ENCODE data around the gene PRICKLE4. TPM values are rescaled to one million over a fixed set of nuclear protein-coding genes. Genes with fewer than 3 reads are reported as not detected.

PRICKLE4 gene
- total RNA-seq, 1 experiment from 2014 or later = 2.9 TPM

DNA sequence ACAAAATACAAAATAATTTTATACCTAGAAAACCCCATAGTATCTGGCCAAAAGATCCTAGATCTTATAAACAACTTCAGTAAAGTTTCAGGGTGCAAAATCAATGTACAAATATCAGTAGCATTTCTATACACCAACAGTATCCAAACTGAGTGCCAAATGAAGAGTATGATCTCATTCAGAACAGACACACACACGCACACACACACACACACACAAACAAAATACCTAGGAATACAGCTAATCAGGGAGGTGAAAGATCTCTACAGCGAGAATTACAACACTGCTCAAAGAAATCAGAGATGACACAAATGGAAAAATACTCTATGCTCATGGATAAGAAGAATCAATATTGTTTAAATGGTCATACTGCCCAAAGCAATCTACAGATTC is 56.1 kb downstream of the PRICKLE4 start:
- Histone ChIP-seq H3K4me1 (ENCODE audit: control insufficient read depth in 1 of 2, insufficient read depth in 2 of 2, low read length in 2 of 2) (no peaks in the 10 kb centered on the region), H3K79me2 (ENCODE audit: insufficient read depth, low read length) (no peaks in the 10 kb centered on the region), H4K20me1 (ENCODE audit: insufficient read depth) (no peaks in the 10 kb centered on the region), H3K36me3 (ENCODE audit: control insufficient read depth in 1 of 2, insufficient read depth in 2 of 2, low read length in 2 of 2) (no peaks in the 10 kb centered on the region), H3K4me3 (replicated peaks in 1 of 2; ENCODE audit: low read depth in 1 of 2, low read length in 2 of 2) (no peak overlapping the region), H3K27ac (ENCODE audit: low read depth, low read length) (no peak overlapping the region), H3K4me2 (ENCODE audit: low read length) (no peak overlapping the region), H2AFZ (ENCODE audit: low read depth, low read length, poor library complexity, severe bottlenecking) (no peak overlapping the region), H3K27me3 (ENCODE audit: insufficient read depth, low read length) (no peaks in the 10 kb centered on the region), H3K9me2 (ENCODE audit: insufficient read depth) (peaks cover 4% of the 10 kb centered on the region; the same call in 1 of the 2 replicates), H3K9ac (ENCODE audit: low read length) (no peak overlapping the region), H3K9me3 (ENCODE audit: control insufficient read depth in 1 of 2, insufficient read depth in 1 of 2, low read depth in 1 of 2, low read length in 2 of 2) (no peaks in the 10 kb centered on the region)
- intact Hi-C loops (cut with micrococcal nuclease) = no loop called here
- TF ChIP-seq JUND (IDR thresholded peaks at IDR 0.05) = no peak
- TF ChIP-seq SIN3A (IDR thresholded peaks at IDR 0.05; ENCODE audit: low read depth) = no peak
- no peak for TF ChIP-seq SP1 (IDR thresholded peaks at IDR 0.05; ENCODE audit: low read depth)
- TF ChIP-seq CEBPB (IDR thresholded peaks at IDR 0.05; ENCODE audit: low read depth) = no peak
- no peak for TF ChIP-seq EZH2 (IDR thresholded peaks at IDR 0.05)
- no peak for TF ChIP-seq RAD21 (IDR thresholded peaks at IDR 0.05; ENCODE audit: low read depth)
- no peak for TF ChIP-seq EGR1 (IDR thresholded peaks at IDR 0.05; ENCODE audit: low read depth)
- TF ChIP-seq, protein P1, sequence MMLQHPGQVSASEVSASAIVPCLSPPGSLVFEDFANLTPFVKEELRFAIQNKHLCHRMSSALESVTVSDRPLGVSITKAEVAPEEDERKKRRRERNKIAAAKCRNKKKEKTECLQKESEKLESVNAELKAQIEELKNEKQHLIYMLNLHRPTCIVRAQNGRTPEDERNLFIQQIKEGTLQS (IDR thresholded peaks at IDR 0.05) = no peak
- BruUV-seq (replicated peaks) = no TSS peak
- no peak for ATAC-seq
- RAD21 ChIA-PET (ENCODE audit: low non-redundant PET in 1 of 2, low total read pairs in 2 of 2, uncharacterized antibody in 2 of 2, unreplicated experiment in 2 of 2) = no interaction called here
- CTCF ChIA-PET = no interaction called here
- DNase-seq (ENCODE audit: low read depth, low spot score) = no peak
- POLR2A ChIA-PET = no interaction called here

Other genes starting within 250 kb of the PRICKLE4 start
- gene FOXP4, start 234.4 kb upstream of the PRICKLE4 start, total RNA-seq (2021; ENCODE audit: unreplicated experiment) = 32.3 TPM
- gene MDFI, start 142.3 kb upstream of the PRICKLE4 start, total RNA-seq (2021; ENCODE audit: unreplicated experiment) = 35.5 TPM
- gene TFEB, start 45.2 kb upstream of the PRICKLE4 start, total RNA-seq (2021; ENCODE audit: unreplicated experiment) = 4.8 TPM
- 1.2 TPM for gene PGC, start 33.4 kb upstream of the PRICKLE4 start, total RNA-seq (2021; ENCODE audit: unreplicated experiment)
- gene FRS3, start 882 bp upstream of the PRICKLE4 start, total RNA-seq (2021; ENCODE audit: unreplicated experiment) = 5.9 TPM
- 292 TPM for gene TOMM6, start 6.9 kb downstream of the PRICKLE4 start, total RNA-seq (2021; ENCODE audit: unreplicated experiment)
- gene USP49, start 114.6 kb downstream of the PRICKLE4 start, total RNA-seq (2021; ENCODE audit: unreplicated experiment) = 6.9 TPM
- gene MED20, start 140.4 kb downstream of the PRICKLE4 start, total RNA-seq (2021; ENCODE audit: unreplicated experiment) = 26.4 TPM
- gene BYSL, start 140.7 kb downstream of the PRICKLE4 start, total RNA-seq (2021; ENCODE audit: unreplicated experiment) = 55.7 TPM
- gene CCND3, start 161.0 kb downstream of the PRICKLE4 start, total RNA-seq (2021; ENCODE audit: unreplicated experiment) = 26.6 TPM

Data from HCT116 (cell line).